ENCODE measurements around the gene CNFN.
A peak's percentile ranks its signal among the peaks of the same experiment; 100 is the strongest.

CNFN gene

GRCh38 chr19:42389899-42390298, at the start of gene CNFN:
Gene CNFN (minus strand): TSS chr19:42390297. CDS start chr19:42389037, 1,260 bp downstream.
- DNase-seq (ENCODE audit: extremely low read depth in 1 of 2, low read depth in 1 of 2): no peak

DNA sequence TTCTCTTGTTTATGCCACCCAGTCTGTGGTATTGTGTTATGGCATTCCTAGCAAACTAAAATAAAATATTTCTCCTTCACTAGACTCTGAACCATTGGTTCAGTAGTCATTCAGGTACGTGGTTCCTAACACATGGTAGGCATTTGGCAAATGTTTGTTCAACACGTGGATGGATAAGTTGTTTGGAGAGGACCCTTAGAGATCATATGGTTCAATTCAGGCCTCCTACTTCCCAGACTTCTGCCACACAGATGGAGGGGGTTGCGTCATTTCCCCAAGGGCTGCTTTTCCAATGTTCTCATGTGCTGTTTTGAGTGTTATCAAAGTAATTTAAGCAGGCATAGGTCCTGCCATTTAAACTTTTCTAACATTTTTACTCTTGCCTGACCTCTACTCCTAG, 45.9 kb upstream of the CNFN start:
- DNase-seq (ENCODE audit: extremely low read depth in 1 of 2, low read depth in 1 of 2): no peak

GRCh38 chr19:42435316-42435715, 45.2 kb upstream of the CNFN start:
- no peak for DNase-seq (ENCODE audit: extremely low read depth in 1 of 2, low read depth in 1 of 2)

DNA sequence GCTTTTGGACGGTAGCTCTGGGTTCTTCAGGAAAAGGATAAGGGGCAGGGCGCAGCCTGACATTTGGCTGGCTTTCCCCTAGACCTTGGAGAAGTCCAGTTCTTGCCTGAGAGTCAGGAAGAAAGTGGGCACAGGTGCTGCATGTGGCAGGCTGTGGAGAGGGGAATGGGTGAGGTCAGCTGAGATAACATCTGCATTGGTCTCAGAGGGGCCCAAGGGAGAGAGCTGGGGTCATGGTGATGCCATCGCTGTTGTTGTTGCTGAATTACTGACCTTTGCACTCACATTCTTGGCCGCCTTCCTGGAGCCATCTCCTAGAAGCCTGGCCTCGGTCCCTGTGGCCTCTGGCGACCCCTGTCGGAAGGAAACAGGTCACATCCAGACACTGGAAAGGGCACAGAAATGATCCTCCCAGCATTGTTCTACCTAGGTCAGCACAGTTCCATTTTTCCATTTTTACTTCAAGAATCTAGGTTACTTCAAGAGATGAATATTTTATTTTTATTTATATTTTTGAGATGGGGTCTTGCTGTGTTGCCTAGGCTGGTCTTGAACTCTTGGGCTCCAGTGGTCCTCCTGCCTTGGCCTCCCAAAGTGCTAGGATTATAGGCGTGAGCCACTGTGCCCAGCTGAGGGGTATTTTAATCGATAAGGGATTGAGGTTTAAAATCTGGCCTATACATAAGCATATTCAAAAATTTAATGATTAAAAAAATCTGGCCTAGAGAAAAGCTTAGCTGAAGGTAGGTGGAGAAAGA, 43.6 kb upstream of the CNFN start:
- peak; percentile 23 to 29 for DNase-seq (ENCODE audit: extremely low read depth in 1 of 2, low read depth in 1 of 2)

DNA sequence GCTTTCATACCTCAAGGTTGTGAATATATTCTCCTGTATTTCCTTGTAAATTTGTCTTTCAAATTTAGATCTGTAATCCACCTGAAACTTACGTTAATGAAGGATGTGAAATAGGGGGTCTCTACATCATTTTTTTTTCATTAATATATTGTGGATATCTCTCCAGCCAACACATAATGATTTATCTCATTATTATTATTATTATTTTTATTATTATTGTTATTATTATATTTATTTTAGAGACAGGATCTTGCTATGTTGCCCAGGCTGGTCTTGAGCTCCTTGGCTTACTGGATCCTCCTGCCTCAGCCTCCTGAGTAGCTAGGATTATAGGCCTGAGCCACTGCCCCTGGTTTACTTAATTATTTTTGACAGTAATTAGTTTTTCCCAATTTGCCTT, 41.4 kb upstream of the CNFN start:
- DNase-seq (ENCODE audit: extremely low read depth in 1 of 2, low read depth in 1 of 2): no peak

DNA sequence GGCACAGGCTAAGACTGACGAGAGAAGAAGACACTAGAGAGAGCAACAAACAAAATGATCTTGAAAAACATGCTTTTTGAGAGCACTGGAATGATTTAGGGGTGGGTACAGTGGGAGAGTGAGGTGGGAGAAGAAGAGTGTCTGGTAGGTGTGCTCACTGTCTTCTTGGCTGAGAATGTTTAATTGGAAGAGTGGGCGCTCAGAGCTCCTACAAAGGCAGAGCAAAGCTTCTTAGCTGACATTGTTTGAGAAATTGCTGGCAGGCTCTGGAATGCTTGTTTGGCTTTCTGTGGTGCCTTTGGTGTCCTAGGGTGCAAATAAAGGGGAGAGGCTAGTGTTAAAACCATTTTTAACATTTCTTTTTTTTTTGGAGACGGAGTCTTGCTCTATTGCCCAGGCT, 38.6 kb upstream of the CNFN start:
- DNase-seq (ENCODE audit: extremely low read depth in 1 of 2, low read depth in 1 of 2): no peak

DNA sequence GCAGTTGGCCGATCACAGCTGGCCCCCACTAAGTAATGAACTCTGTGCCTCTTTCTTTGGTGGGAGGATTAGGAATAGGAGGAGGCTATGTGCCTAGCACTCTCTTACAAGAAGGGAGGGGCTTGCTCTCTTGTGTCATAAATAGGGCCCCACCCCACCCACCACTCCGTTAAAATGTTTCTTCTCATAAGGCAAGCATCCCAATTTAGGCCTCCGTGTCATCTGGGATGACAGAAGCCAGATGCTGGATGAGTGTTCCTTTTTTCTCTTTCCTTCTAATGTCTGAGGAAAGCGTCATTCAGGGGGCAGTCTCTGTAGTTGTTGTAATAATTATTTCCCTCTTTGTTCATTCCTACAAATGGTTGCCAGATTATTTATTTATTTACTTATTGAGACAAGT, 37.2 kb upstream of the CNFN start, which contains the start of gene LIPE:
Gene LIPE, minus strand, starts transcription at position 76 of the 400 bp plus-strand sequence. CDS start 239 bp downstream, outside the sequence.
- DNase-seq (ENCODE audit: extremely low read depth in 1 of 2, low read depth in 1 of 2): no peak

GRCh38 chr19:42426643-42427042, 36.5 kb upstream of the CNFN start:
- DNase-seq (ENCODE audit: extremely low read depth in 1 of 2, low read depth in 1 of 2): no peak

- no peak for DNase-seq (ENCODE audit: extremely low read depth in 1 of 2, low read depth in 1 of 2)
Measured at GRCh38 chr19:42424712-42425131, 34.6 kb upstream of the CNFN start.

DNA sequence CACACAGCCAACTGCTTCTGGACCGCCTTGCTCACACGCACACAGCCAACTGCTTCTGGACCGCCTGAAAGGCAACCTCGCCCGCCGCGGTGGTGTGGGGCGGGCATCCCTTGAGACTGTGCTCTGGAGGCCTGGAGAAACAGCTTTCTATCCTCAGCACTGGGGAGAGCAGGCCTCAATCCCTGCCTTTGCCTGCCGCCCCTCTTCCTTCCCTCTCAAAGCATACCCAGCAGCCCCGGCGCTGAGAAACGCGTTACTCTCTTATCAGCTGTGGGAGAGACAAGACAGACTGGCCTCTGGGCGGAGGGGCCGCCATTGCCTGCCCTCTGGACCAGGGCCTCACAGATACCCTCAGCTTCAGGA, 34.2 kb upstream of the CNFN start:
- DNase-seq (ENCODE audit: extremely low read depth in 1 of 2, low read depth in 1 of 2): no peak

DNA sequence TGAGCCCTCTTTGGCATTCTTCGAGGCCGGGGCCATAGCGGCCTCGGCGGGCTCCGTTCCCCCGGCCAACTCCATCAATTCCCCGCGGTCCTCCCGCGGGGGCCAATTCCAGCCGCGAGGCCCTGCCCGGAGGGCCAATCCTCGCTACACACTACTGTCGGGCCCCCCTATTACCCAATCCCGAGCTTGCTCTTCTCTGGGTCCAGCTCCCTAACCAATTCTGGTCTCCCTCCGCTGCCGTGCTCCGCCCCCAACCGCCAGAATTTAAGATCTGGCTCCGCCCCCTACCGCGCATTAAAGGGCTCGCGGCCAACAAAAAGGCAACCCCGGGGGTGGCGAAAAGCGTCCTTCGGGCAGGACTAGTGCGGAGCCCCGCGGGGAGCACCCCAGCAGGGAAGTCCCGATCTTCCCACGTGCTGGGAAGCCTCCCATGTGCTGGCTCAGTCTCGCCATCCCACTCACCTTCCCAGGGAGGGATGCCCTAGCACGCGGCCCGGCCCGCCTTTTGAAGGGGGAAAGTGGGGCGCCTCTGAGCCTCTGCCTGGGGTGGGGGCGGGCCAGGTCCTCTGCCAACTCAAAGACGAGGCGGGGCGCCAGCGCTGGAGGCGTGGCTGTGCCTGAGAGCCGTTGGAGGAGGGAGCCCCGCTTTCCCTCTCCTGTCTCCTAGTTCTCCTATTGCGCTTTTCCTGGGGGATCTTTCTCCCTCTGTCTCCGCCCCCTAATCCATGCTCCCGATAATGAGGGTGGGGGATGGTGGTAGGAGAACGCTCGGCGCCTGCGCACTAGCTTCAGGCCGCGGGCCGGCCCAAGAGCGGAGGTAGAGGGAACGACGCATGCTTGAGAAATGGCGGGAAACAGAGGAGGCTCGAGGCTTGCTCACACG, 33.6 kb upstream of the CNFN start:
- DNase-seq (ENCODE audit: extremely low read depth in 1 of 2, low read depth in 1 of 2): peak; percentile 80 to 90

- DNase-seq (ENCODE audit: extremely low read depth in 1 of 2, low read depth in 1 of 2): peak in 1 of 2 donors; percentile 16
Measured at GRCh38 chr19:42422901-42423461, 32.9 kb upstream of the CNFN start.

DNA sequence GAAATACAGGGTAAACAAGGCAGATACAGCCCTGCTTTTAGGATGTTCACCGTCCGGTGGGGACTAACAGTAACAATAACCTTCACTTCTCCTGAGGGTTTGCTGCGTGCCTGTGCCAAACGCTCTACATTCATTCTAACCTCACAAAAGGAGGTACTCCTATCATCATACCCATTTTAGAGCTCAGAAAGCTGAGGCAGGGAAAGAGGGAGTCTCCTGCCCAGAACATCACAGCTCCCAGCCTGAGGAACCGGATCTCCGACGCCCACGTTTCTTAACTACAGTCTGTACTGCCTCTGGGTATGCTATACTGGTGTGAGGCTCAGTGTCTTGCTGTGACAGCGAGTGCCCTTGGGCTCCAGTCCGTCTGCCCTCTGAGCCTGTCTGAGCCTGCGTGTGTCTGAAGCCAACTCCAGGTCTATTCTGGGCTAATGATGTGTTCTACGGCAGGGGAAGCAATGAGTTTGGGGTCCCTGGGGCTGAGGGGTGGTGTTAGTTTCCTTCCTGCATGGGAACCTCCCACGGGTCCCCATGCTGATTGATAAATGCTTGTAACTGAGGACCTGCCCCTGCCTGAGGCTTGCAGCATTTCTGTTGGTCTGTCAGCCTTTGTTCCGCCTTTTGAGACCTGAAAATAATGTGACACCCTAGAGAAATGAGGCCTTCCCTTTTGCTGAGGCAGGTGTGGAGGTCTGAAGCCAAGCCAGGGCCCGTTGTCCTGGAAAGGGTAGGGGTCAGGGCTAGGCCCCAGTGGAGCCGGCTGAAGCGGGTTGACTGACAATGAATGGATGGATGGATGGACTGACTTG, 32.2 kb upstream of the CNFN start:
- no peak for DNase-seq (ENCODE audit: extremely low read depth in 1 of 2, low read depth in 1 of 2)

DNA sequence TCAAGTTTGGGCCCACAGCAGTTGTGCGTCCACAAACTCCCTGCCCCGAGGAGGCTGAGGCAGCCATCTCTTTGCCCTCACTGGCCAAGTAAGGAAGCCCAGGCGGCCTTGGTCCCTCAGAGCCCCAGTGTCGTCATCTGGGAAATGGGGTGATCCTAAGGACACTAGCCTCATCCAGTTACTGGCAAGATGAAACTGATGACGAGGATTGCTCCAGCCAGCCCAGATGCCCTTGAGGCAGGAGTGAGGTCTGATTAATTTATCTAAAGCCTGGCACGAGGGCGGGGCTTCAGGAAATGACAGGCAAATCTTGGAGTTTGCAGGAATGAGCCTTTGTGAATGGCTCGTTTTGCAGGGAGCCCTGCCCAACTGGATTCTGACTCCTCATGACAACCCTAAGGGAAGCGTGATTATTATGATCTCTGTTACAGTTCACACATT, 31.5 kb upstream of the CNFN start:
- no peak for DNase-seq (ENCODE audit: extremely low read depth in 1 of 2, low read depth in 1 of 2)

DNA sequence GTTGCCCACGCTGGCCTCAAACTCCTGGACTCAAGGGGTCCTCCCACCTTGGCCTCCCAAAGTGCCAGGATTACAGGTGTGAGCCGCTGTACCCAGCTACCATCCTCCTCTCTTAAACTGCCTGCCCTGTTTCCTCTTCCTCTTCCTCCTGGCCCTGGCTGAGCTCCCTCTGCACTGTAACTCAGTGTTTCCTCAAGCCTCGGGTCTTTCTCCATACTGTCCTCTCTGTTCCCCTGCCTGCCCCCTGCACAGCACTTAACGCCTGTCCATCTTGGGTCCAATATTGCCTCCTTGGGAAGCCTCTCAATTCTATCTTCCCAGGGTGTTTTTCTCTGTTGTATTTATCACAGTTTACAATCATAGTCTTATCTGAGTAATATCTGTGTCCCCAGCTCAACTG, 31.0 kb upstream of the CNFN start:
- no peak for DNase-seq (ENCODE audit: extremely low read depth in 1 of 2, low read depth in 1 of 2)

- peak; percentile 49 to 68 for DNase-seq (ENCODE audit: extremely low read depth in 1 of 2, low read depth in 1 of 2)
Measured at GRCh38 chr19:42420055-42420544, 30.0 kb upstream of the CNFN start.

DNA sequence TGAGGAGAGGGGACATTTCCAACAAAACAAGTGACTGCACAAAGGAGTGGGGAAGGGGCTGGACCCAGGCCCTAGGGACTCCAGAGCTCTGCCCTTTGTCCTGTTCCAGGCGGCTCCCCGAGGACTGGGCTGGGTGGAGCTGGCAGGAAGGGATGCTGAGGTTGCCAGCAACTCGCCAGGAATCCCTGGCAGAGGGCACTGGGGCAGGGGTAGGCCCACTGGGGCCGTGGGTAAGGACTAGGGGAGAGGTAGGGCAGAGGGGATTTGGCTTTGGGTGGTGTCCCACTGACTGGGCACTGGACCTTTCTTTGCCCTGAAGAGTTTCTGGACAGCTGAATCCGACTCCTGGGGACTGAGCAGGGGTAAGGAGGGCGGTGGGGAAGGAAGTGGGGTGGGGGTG, 29.2 kb upstream of the CNFN start:
- DNase-seq (ENCODE audit: extremely low read depth in 1 of 2, low read depth in 1 of 2): no peak

DNA sequence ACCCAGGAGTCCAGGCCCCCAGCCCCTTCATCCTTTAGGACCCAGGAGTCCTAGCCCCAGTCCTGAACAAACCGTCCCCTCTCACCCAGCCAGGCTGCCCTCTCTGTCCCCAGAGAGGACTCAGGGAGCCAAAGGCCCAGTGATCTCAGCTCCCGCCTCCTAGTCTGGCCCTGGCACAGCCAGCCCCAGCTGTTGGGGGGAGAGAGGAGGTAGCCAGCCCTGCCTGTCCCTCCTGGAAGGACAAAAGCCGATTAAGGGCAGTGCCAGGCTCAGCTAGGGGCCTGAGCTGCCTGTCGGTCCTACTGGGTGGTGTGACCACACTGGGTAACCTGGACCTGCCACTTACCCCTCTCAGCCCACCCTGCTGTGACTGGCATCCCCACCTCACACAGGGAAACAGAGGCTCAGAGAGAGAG, 22.6 kb upstream of the CNFN start:
- DNase-seq (ENCODE audit: extremely low read depth in 1 of 2, low read depth in 1 of 2): no peak

DNA sequence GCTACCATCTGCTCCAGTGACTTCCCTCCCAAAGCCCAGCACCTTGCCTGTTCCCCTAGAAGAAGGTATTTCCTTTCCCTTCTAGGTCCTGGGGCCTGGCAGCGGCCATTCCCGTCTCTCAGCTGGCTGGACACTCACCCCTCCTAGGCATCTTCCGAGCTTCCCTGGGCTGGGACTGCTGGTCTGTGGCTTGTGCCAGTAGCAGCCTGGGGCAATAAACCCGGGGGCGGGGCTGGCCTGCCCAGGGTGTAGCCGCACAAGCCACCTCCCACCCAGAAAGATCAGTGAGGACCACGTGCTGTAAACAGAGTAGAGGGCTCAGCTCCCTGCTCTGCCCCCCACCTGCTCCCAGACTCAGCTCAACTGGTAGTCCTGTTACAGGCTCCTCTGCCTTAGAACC, 22.1 kb upstream of the CNFN start:
- DNase-seq (ENCODE audit: extremely low read depth in 1 of 2, low read depth in 1 of 2): no peak

DNA sequence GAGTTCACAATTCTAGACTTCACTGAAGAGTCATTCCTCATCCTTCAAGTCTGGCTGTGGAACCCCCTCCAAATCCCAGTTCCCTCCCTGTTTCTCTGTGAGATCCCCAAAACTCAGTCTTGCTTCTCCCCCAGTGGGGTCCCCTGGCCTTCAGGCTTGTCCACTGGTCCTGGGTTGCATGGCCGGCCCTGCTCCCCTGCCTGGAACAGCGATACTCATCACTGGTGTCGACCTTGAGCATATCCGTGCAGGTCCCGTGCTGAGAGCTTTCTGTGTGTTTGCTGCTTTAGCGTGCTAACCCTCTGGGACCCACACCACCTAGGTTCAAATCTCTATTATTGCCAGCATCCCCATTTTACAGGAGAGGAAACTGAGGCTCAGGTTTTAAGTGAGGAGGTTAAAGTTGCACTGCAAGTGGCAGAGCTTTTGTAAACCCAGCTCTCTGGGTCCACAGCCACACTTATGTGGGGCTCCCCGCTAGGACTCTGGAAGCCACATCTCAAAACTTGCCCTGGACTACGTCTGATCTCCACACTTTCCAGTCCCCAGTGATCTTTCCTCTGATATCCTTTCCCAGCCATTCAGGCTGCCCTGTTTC, 21.6 kb upstream of the CNFN start:
- no peak for DNase-seq (ENCODE audit: extremely low read depth in 1 of 2, low read depth in 1 of 2)
